Astrocyte (in vitro differentiated cells and primary cell): ENCODE results near the gene GDF15. TPM values are rescaled to one million over a fixed set of nuclear protein-coding genes. Genes with fewer than 3 reads are reported as not detected.
A peak's percentile ranks its signal among the peaks of the same experiment; 100 is the strongest.

Experiments used
- DNase-seq: peaks from one replicate; pipeline ENCODE4 v3.0.0-alpha.2; 2010; ENCODE audit warnings: low read depth
- FAIRE-seq: peaks from 2 replicates; lab custom pipeline; 2011; peaks lifted over from hg19 to GRCh38; lab: Jason Lieb, UNC
- H2AFZ ChIP-seq: 2 replicates; pipeline ENCODE4 v1.6.0; 2012; ENCODE audit warnings: low read depth, low read length, inconsistent platforms
- H3K27ac ChIP-seq: 2 replicates; pipeline ENCODE4 v1.5.1; 2011; ENCODE audit warnings: low read depth, low read length, inconsistent platforms
- H3K27me3 ChIP-seq: 2 replicates; pipeline ENCODE4 v1.6.0; 2011; ENCODE audit warnings: low read length, inconsistent platforms; ENCODE audit not compliant: insufficient read depth
- H3K36me3 ChIP-seq: 2 replicates; pipeline ENCODE4 v1.5.1; 2011; ENCODE audit warnings: low read length, inconsistent platforms; ENCODE audit not compliant: insufficient read depth
- H3K4me1 ChIP-seq: 2 replicates; pipeline ENCODE4 v1.5.1; 2011; ENCODE audit warnings: low read length, inconsistent platforms; ENCODE audit not compliant: insufficient read depth
- H3K4me2 ChIP-seq: 2 replicates; pipeline ENCODE4 v1.6.0; 2012; ENCODE audit warnings: low read length, inconsistent platforms
- H3K4me3 ChIP-seq: 2 replicates; pipeline ENCODE4 v1.5.1; 2011; ENCODE audit warnings: low read depth, mild to moderate bottlenecking, low read length, inconsistent platforms; ENCODE audit not compliant: insufficient read depth
- H3K79me2 ChIP-seq: 2 replicates; pipeline ENCODE4 v1.6.0; 2012; ENCODE audit warnings: mild to moderate bottlenecking, low read length, inconsistent platforms; ENCODE audit not compliant: insufficient read depth
- H3K9ac ChIP-seq: 2 replicates; pipeline ENCODE4 v1.6.0; 2012; ENCODE audit warnings: mild to moderate bottlenecking, low read length, inconsistent platforms
- H3K9me3 ChIP-seq: 2 replicates; pipeline ENCODE4 v1.5.1; 2012; ENCODE audit warnings: low read depth, mild to moderate bottlenecking, low read length, inconsistent platforms; ENCODE audit not compliant: insufficient read depth
- H4K20me1 ChIP-seq: 2 replicates; pipeline ENCODE4 v1.6.0; 2012; ENCODE audit warnings: low read length, inconsistent platforms; ENCODE audit not compliant: insufficient read depth
- H3K27ac Mint-ChIP-seq: one replicate; pipeline ENCODE4 v1.8.0; 2021; ENCODE audit warnings: mild to moderate bottlenecking, mixed read lengths; ENCODE audit not compliant: unreplicated experiment
- H3K27me3 Mint-ChIP-seq: one replicate; pipeline ENCODE4 v1.8.0; 2021; ENCODE audit warnings: low read depth, mixed read lengths; ENCODE audit not compliant: unreplicated experiment
- H3K36me3 Mint-ChIP-seq: one replicate; pipeline ENCODE4 v1.8.0; 2021; ENCODE audit warnings: low read depth, mixed read lengths; ENCODE audit not compliant: unreplicated experiment
- H3K4me1 Mint-ChIP-seq: one replicate; pipeline ENCODE4 v1.8.0; 2021; ENCODE audit warnings: low read depth, mixed read lengths; ENCODE audit not compliant: unreplicated experiment
- H3K4me3 Mint-ChIP-seq: one replicate; pipeline ENCODE4 v1.8.0; 2021; ENCODE audit warnings: mild to moderate bottlenecking, moderate library complexity, mixed read lengths; ENCODE audit not compliant: unreplicated experiment
- H3K9me3 Mint-ChIP-seq: one replicate; pipeline ENCODE4 v1.8.0; 2021; ENCODE audit warnings: mild to moderate bottlenecking, mixed read lengths; ENCODE audit not compliant: unreplicated experiment
- EZH2 ChIP-seq: IDR thresholded peaks from 2 replicates; pipeline ENCODE4 v1.6.1; 2012; ENCODE audit warnings: mild to moderate bottlenecking, low read length, inconsistent platforms; ENCODE audit not compliant: insufficient read depth
- total RNA-seq: library from RNA; stranded (reverse); gene quantifications from 2 replicates; pipeline ENCODE4 v1.2.1, GENCODE V29; 2021
- TF ChIP-seq, protein P1 (sequence below): IDR thresholded peaks from 2 replicates; pipeline ENCODE4 v1.5.1; 2011; ENCODE audit warnings: low read depth, mild to moderate bottlenecking, inconsistent platforms, low read length, moderate library complexity; ENCODE audit not compliant: insufficient read depth

Gene GDF15
- total RNA-seq, 1 donor from 2014 or later, result 23.2 TPM

- Histone ChIP-seq H3K79me2 (peaks cover 51% of the 10 kb centered on the region), H3K27ac (peak overlapping the region; percentile 72), H3K36me3 (no peaks in the 10 kb centered on the region), H3K4me2 (peak overlapping the region; percentile 84), H3K4me3 (no peak overlapping the region), H4K20me1 (peaks cover 44% of the 10 kb centered on the region), H2AFZ (no peak overlapping the region), H3K9ac (peak overlapping the region; percentile 75), H3K9me3 (no peaks in the 10 kb centered on the region), H3K4me1 (peaks cover 42% of the 10 kb centered on the region), H3K27me3 (no peaks in the 10 kb centered on the region)
- no peak for TF ChIP-seq EZH2
- Mint-ChIP-seq H3K36me3 (peaks cover under 1% of the 10 kb centered on the region), H3K4me1 (peaks cover 5% of the 10 kb centered on the region), H3K4me3 (no peak overlapping the region), H3K27me3 (no peaks in the 10 kb centered on the region), H3K9me3 (no peaks in the 10 kb centered on the region), H3K27ac (peak overlapping the region; percentile 12)
- FAIRE-seq (no peak), DNase-seq (no peak)
Observed at GRCh38 chr19:18428173-18428786, 42.3 kb downstream of the GDF15 start.

DNA sequence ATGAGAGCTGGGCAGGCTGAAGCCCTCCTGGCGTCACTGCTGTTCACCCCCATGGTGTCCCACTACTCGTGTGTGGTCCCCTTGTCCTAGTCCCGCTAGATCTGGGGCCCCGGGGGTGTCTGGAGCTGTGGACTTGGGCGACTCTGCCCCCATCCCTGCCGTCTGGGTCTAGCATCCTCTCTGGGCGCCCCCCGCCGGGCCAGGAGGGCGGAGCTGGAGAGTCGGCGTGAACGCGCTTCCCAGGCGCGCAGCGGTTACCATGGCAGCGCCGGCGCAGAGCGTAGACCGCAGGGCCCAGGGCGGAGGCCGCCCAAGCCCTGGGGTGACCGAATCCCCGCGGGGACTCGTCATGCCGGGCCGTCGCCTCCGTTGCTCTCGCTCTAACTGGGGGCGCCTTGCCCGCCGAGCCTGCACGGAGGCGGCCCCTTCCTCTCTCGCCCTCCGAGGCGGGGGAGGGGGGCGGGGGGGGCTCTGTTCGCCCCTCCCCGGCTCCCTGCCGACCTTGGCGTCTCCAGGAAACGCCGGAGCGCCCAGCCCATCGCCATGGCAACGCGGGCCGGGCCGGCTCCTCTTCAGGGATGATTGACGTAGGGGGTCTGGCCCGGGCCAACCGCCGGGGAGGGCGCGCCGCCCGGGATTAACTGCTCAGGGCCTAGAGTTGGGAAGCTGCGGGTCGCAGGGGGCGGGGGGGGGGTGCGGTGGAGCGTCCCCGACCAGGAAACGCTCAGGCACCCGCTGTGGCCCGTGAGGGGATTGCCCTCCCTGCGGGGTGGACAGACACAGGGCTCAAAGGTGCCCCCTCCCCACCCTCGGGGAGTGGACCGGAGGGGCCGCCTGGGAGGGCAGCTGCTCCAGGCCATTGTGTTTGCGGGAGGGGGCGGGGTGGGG lies 43.1 kb downstream of the GDF15 start:
- Histone ChIP-seq H3K79me2 (peaks cover 45% of the 10 kb centered on the region), H3K36me3 (no peaks in the 10 kb centered on the region), H3K4me2 (peak overlapping the region; percentile 84), H3K4me1 (peaks cover 43% of the 10 kb centered on the region), H3K9ac (peak overlapping the region; percentile 75), H3K27me3 (no peaks in the 10 kb centered on the region), H4K20me1 (peaks cover 37% of the 10 kb centered on the region), H3K9me3 (no peaks in the 10 kb centered on the region), H3K4me3 (peak overlapping the region; percentile 39), H3K27ac (peak overlapping the region; percentile 72), H2AFZ (no peak overlapping the region)
- DNase-seq (peak; percentile 63), FAIRE-seq (no peak)
- Mint-ChIP-seq H3K27ac (no peak overlapping the region), H3K36me3 (no peaks in the 10 kb centered on the region), H3K4me3 (no peak overlapping the region), H3K9me3 (no peaks in the 10 kb centered on the region), H3K27me3 (no peaks in the 10 kb centered on the region), H3K4me1 (peaks cover 5% of the 10 kb centered on the region)
- TF ChIP-seq, protein P1, sequence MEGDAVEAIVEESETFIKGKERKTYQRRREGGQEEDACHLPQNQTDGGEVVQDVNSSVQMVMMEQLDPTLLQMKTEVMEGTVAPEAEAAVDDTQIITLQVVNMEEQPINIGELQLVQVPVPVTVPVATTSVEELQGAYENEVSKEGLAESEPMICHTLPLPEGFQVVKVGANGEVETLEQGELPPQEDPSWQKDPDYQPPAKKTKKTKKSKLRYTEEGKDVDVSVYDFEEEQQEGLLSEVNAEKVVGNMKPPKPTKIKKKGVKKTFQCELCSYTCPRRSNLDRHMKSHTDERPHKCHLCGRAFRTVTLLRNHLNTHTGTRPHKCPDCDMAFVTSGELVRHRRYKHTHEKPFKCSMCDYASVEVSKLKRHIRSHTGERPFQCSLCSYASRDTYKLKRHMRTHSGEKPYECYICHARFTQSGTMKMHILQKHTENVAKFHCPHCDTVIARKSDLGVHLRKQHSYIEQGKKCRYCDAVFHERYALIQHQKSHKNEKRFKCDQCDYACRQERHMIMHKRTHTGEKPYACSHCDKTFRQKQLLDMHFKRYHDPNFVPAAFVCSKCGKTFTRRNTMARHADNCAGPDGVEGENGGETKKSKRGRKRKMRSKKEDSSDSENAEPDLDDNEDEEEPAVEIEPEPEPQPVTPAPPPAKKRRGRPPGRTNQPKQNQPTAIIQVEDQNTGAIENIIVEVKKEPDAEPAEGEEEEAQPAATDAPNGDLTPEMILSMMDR, result no peak

GRCh38 chr19:18429717-18430416 lies 43.9 kb downstream of the GDF15 start:
- Histone ChIP-seq H2AFZ (no peak overlapping the region), H3K4me1 (peaks cover 45% of the 10 kb centered on the region), H3K27me3 (no peaks in the 10 kb centered on the region), H3K27ac (peak overlapping the region; percentile 72), H4K20me1 (peaks cover 33% of the 10 kb centered on the region), H3K4me3 (no peak overlapping the region), H3K9ac (peak overlapping the region; percentile 75), H3K4me2 (peak overlapping the region; percentile 84), H3K9me3 (no peaks in the 10 kb centered on the region), H3K36me3 (no peaks in the 10 kb centered on the region), H3K79me2 (peaks cover 45% of the 10 kb centered on the region)
- Mint-ChIP-seq H3K4me3 (no peak overlapping the region), H3K27me3 (no peaks in the 10 kb centered on the region), H3K4me1 (peaks cover 5% of the 10 kb centered on the region), H3K36me3 (no peaks in the 10 kb centered on the region), H3K9me3 (no peaks in the 10 kb centered on the region), H3K27ac (peak overlapping the region; percentile 78)
- no peak for DNase-seq
- TF ChIP-seq, protein P1, result no peak
- no peak for TF ChIP-seq EZH2
- no peak for FAIRE-seq
